Measurements from ENCODE around the gene H19. TPM values are rescaled to one million over a fixed set of nuclear protein-coding genes. Genes with fewer than 3 reads are reported as not detected.

The H19 gene
- total RNA-seq, 2 experiments from 2014 or later, result not detected

DNA sequence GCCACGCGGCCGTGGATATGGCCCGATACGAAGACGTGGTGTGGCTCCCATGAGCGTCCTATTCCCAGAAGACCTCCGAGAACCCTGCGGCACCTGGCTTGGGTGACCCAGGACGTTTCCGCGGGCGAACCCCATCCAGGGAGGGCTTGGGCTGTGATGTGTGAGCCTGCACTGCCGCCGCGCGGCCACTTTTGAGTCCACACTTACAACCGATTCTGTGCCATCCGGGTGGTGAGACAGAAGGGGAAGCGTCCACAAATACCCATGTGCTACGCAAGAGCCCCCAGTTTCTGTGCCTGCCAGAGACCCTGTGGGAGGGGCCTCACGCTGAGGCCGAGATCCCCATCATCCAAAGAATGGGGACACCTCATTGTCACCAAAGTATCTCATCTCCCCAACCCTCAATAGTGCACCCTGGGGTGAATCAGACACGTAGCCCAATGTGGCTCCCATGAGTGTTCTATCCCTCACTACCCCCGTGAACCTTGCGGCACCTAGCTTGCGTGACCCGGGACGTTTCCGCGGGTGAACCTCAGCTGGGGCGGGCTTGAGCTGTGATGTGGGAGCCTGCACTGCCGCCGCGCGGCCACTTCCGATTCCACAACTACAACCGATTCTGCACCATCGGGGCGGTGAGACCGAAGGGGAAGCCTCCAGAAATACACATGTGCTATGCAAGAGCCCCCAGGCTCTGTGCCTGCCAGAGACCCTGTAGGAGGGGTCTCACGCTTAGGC, 4.6 kb upstream of the H19 start:
- Histone ChIP-seq H3K4me3 (ENCODE audit: low read length) (no peak overlapping the region), H3K36me3 (ENCODE audit: insufficient read depth, low read length) (no peaks in the 10 kb centered on the region), H3K27me3 (ENCODE audit: control insufficient read depth in 1 of 2, insufficient read depth in 2 of 2, low read length in 2 of 2) (no peaks in the 10 kb centered on the region), H3K27ac (ENCODE audit: low read depth in 1 of 2, low read length in 2 of 2) (no peak overlapping the region), H3K9me3 (ENCODE audit: control insufficient read depth in 1 of 2, insufficient read depth in 1 of 2, low read length in 2 of 2) (no peaks in the 10 kb centered on the region), H3K4me1 (ENCODE audit: insufficient read depth, low read length) (no peaks in the 10 kb centered on the region)
- Mint-ChIP-seq H3K4me1 (ENCODE audit: low read depth) (no peaks in the 10 kb centered on the region), H3K27ac (no peak overlapping the region), H3K27me3 (no peaks in the 10 kb centered on the region), H3K36me3 (ENCODE audit: low read depth) (no peaks in the 10 kb centered on the region), H3K9me3 (no peaks in the 10 kb centered on the region), H3K4me3 (no peak overlapping the region)
- peak; percentile 63 for ATAC-seq (ENCODE audit: poor library complexity)
- no peak for DNase-seq
- TF ChIP-seq, protein P1, sequence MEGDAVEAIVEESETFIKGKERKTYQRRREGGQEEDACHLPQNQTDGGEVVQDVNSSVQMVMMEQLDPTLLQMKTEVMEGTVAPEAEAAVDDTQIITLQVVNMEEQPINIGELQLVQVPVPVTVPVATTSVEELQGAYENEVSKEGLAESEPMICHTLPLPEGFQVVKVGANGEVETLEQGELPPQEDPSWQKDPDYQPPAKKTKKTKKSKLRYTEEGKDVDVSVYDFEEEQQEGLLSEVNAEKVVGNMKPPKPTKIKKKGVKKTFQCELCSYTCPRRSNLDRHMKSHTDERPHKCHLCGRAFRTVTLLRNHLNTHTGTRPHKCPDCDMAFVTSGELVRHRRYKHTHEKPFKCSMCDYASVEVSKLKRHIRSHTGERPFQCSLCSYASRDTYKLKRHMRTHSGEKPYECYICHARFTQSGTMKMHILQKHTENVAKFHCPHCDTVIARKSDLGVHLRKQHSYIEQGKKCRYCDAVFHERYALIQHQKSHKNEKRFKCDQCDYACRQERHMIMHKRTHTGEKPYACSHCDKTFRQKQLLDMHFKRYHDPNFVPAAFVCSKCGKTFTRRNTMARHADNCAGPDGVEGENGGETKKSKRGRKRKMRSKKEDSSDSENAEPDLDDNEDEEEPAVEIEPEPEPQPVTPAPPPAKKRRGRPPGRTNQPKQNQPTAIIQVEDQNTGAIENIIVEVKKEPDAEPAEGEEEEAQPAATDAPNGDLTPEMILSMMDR (IDR thresholded peaks at IDR 0.05), result no peak
- intact Hi-C loops (cut with DNase I, micrococcal nuclease), result no loop called here
- CTCF ChIA-PET, result interaction anchor here (0.6 to 3.2 kb wide), 7 partner anchors 120 to 349 kb away, joined by 3 to 20 read pairs (median 3); partner anchors contain the start of gene LSP1
- POLR2A ChIA-PET, result interaction anchor here (1.0 kb wide), 1 partner anchor 350 kb away, joined by 4 read pairs; no protein-coding TSS in a partner anchor

DNA sequence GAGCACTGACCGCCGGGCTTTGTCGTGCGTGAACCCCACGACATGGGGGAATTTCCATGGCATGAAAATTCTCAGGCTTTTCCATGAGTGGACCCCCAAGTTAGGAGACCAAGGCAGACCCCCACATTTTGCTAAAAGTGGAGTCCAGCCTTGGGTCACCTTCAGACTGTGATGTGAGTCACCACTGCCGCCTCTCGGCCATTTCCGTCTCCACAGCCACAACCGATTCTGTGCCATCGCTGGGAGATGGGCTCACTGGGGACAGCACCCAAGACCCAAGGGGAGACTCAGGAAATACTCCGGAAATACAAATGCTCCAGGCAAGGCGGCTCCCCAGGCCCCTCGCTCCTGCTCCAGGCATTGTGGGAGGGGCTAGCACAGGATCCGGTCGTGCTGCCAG, 1.2 kb upstream of the H19 start:
- no peak overlapping the region for H3K4me3 ChIP-seq (ENCODE audit: low read length)
- CTCF ChIA-PET, result interaction anchor here (0.7 kb wide), 1 partner anchor 305 kb away, joined by 3 read pairs; no protein-coding TSS in a partner anchor
- Mint-ChIP-seq H3K4me3 (no peak overlapping the region), H3K4me1 (ENCODE audit: low read depth) (no peaks in the 10 kb centered on the region), H3K27ac (no peak overlapping the region), H3K9me3 (no peaks in the 10 kb centered on the region), H3K27me3 (no peaks in the 10 kb centered on the region), H3K36me3 (ENCODE audit: low read depth) (no peaks in the 10 kb centered on the region)
- no peaks in the 10 kb centered on the region for H3K9me3 ChIP-seq (ENCODE audit: control insufficient read depth in 1 of 2, insufficient read depth in 1 of 2, low read length in 2 of 2)
- H3K36me3 ChIP-seq (ENCODE audit: insufficient read depth, low read length), result no peaks in the 10 kb centered on the region
- ATAC-seq (ENCODE audit: poor library complexity) (no peak), DNase-seq (no peak)
- TF ChIP-seq, protein P1 (IDR thresholded peaks at IDR 0.05), result no peak
- POLR2A ChIA-PET, result no interaction called here
- H3K27me3 ChIP-seq (ENCODE audit: control insufficient read depth in 1 of 2, insufficient read depth in 2 of 2, low read length in 2 of 2), result no peaks in the 10 kb centered on the region
- no peak overlapping the region for H3K27ac ChIP-seq (ENCODE audit: low read depth in 1 of 2, low read length in 2 of 2)
- no peaks in the 10 kb centered on the region for H3K4me1 ChIP-seq (ENCODE audit: insufficient read depth, low read length)
- intact Hi-C loops (cut with DNase I, micrococcal nuclease), result no loop called here

DNA sequence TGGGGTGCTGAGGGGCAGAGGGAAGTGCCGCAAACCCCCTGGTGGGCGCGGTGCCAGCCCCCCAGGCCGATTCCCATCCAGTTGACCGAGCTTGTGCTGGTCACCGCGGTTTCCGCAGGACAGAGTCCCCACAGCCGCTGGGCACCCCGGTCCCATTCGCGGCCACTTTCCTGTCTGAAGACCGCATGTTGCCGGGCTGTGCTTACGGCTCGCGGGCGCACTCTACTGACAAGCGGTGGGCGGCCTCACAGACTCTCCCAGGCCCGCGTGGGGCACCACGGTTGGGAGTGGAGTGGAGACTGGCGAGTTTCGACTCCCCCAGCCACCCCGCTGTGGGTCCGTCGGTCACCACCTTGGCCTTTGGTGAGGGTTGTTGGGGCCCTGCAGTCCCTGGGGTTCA, 648 bp upstream of the H19 start:
- no peak for DNase-seq
- no peak for ATAC-seq (ENCODE audit: poor library complexity)
- TF ChIP-seq, protein P1 (IDR thresholded peaks at IDR 0.05), result no peak
- H3K9me3 ChIP-seq (ENCODE audit: control insufficient read depth in 1 of 2, insufficient read depth in 1 of 2, low read length in 2 of 2), result no peaks in the 10 kb centered on the region
- POLR2A ChIA-PET, result no interaction called here
- H3K4me1 Mint-ChIP-seq (ENCODE audit: low read depth), result no peaks in the 10 kb centered on the region
- no peak overlapping the region for H3K4me3 ChIP-seq (ENCODE audit: low read length)
- CTCF ChIA-PET, result no interaction called here
- intact Hi-C loops (cut with DNase I, micrococcal nuclease), result no loop called here
- no peaks in the 10 kb centered on the region for H3K27me3 ChIP-seq (ENCODE audit: control insufficient read depth in 1 of 2, insufficient read depth in 2 of 2, low read length in 2 of 2)
- no peaks in the 10 kb centered on the region for H3K36me3 Mint-ChIP-seq (ENCODE audit: low read depth)
- no peak overlapping the region for H3K27ac ChIP-seq (ENCODE audit: low read depth in 1 of 2, low read length in 2 of 2)
- H3K4me3 Mint-ChIP-seq, result no peak overlapping the region
- H3K4me1 ChIP-seq (ENCODE audit: insufficient read depth, low read length), result no peaks in the 10 kb centered on the region
- H3K27me3 Mint-ChIP-seq, result no peaks in the 10 kb centered on the region
- no peaks in the 10 kb centered on the region for H3K9me3 Mint-ChIP-seq
- H3K36me3 ChIP-seq (ENCODE audit: insufficient read depth, low read length), result no peaks in the 10 kb centered on the region
- H3K27ac Mint-ChIP-seq, result no peak overlapping the region

Data from CD4-positive, alpha-beta T cell (primary cell).